IMR-90 (cell line): ENCODE results near the gene MMP8. TPM values are rescaled to one million over a fixed set of nuclear protein-coding genes. Genes with fewer than 3 reads are reported as not detected.

Experiments used
- ATAC-seq: fragments of 200-7000 bp; cut with Tn5 transposase; 2 replicates; pipeline ENCODE4 v1.9.1; 2020; ENCODE audit warnings: low read depth, mild to moderate bottlenecking, moderate library complexity
- BruUV-seq: library from RNA; stranded (reverse); fragments of 400-500 nt; replicated peaks from 2 replicates; lab custom pipeline; 2021; lab: Mats Ljungman, UMichigan
- CTCF ChIA-PET: fragments of 300-600 bp; formaldehyde crosslinking; extraction: SDS; loops from one replicate; lab custom pipeline; 2021; ENCODE audit warnings: antibody characterized with exemption; lab: Yijun Ruan, JAX
- POLR2A ChIA-PET: fragments of 300-600 bp; sonication (Branson Sonifier 250); formaldehyde crosslinking; loops from one replicate; lab custom pipeline; 2022; ENCODE audit warnings: antibody characterized with exemption; ENCODE audit not compliant: unreplicated experiment; lab: Charles Lee
- DNase-seq: peaks from one replicate; pipeline ENCODE4 v3.0.0; 2013
- H2AFZ ChIP-seq: replicated peaks from 2 replicates; pipeline ENCODE3; 2013; ENCODE audit warnings: low read length, mild to moderate bottlenecking; ENCODE audit not compliant: poor library complexity
- H2AK5ac ChIP-seq: 2 replicates; pipeline ENCODE4 v1.6.1; 2013; ENCODE audit warnings: low read depth, low read length, inconsistent platforms
- H2AK9ac ChIP-seq: replicated peaks from 2 replicates; pipeline ENCODE3; 2013; ENCODE audit warnings: mild to moderate bottlenecking, low read depth, low read length, moderate library complexity; ENCODE audit not compliant: poor library complexity
- H2BK120ac ChIP-seq: 2 replicates; pipeline ENCODE4 v1.6.1; 2013; ENCODE audit warnings: low read depth, low read length, inconsistent platforms
- H2BK15ac ChIP-seq: 3 replicates; pipeline ENCODE4 v1.6.1; 2013; ENCODE audit warnings: low read depth, low read length, inconsistent platforms
- H2BK20ac ChIP-seq: 2 replicates; pipeline ENCODE4 v1.6.1; 2013; ENCODE audit warnings: low read depth, mild to moderate bottlenecking, inconsistent platforms, low read length, moderate library complexity
- H2BK5ac ChIP-seq: 2 replicates; pipeline ENCODE4 v1.6.1; 2013; ENCODE audit warnings: mild to moderate bottlenecking, low read depth, low read length, inconsistent platforms; ENCODE audit not compliant: poor library complexity, severe bottlenecking
- H3K14ac ChIP-seq: replicated peaks from 2 replicates; pipeline ENCODE4 v1.6.1; 2013; ENCODE audit warnings: low read depth, low read length, inconsistent platforms
- H3K18ac ChIP-seq: 2 replicates; pipeline ENCODE4 v1.6.1; 2013; ENCODE audit warnings: low read depth, low read length, control low read depth
- H3K23ac ChIP-seq: 2 replicates; pipeline ENCODE4 v1.6.1; 2013; ENCODE audit warnings: low read depth, low read length, inconsistent platforms
- H3K27ac ChIP-seq: 2 replicates; pipeline ENCODE4 v1.5.1; 2013; ENCODE audit warnings: mild to moderate bottlenecking, control low read depth, low read length; ENCODE audit not compliant: insufficient read depth
- H3K27me3 ChIP-seq: 2 replicates; pipeline ENCODE4 v1.6.1; 2013; ENCODE audit warnings: low read length; ENCODE audit not compliant: control insufficient read depth, insufficient read depth
- H3K36me3 ChIP-seq: 2 replicates; pipeline ENCODE4 v1.6.1; 2013; ENCODE audit warnings: low read length, mixed read lengths; ENCODE audit not compliant: control insufficient read depth, insufficient read depth
- H3K4ac ChIP-seq: 2 replicates; pipeline ENCODE4 v1.6.1; 2013; ENCODE audit warnings: low read depth, low read length, inconsistent platforms
- H3K4me1 ChIP-seq: 2 replicates; pipeline ENCODE4 v1.6.1; 2013; ENCODE audit warnings: low read length, mixed read lengths; ENCODE audit not compliant: control insufficient read depth, insufficient read depth
- H3K4me2 ChIP-seq: 2 replicates; pipeline ENCODE4 v1.6.1; 2013; ENCODE audit warnings: low read depth, mild to moderate bottlenecking, control low read depth, low read length, moderate library complexity
- H3K4me3 ChIP-seq: 2 replicates; pipeline ENCODE4 v1.5.1; 2013; ENCODE audit warnings: low read depth, mild to moderate bottlenecking, control low read depth, low read length, moderate library complexity; ENCODE audit not compliant: insufficient read depth
- H3K56ac ChIP-seq: 2 replicates; pipeline ENCODE4 v1.6.1; 2013; ENCODE audit warnings: low read length, inconsistent platforms; ENCODE audit not compliant: insufficient read depth; ENCODE audit errors: extremely low read depth
- H3K79me1 ChIP-seq, 2 experiments: 2 replicates each; pipeline ENCODE4 v1.6.1; 2013; ENCODE audit warnings: low read length in 2 of 2, inconsistent platforms in 1 of 2, low read depth in 1 of 2
- H3K9ac ChIP-seq: 2 replicates; pipeline ENCODE4 v1.6.1; 2013; ENCODE audit warnings: low read depth, low read length, control low read depth
- H3K9me1 ChIP-seq: 2 replicates; pipeline ENCODE4 v1.6.1; 2013; ENCODE audit warnings: low read length, inconsistent platforms; ENCODE audit not compliant: insufficient read depth
- H3K9me3 ChIP-seq: 2 replicates; pipeline ENCODE4 v1.6.1; 2013; ENCODE audit warnings: low read length; ENCODE audit not compliant: control insufficient read depth, insufficient read depth
- H4K20me1 ChIP-seq: 2 replicates; pipeline ENCODE4 v1.6.1; 2013; ENCODE audit warnings: low read length, inconsistent platforms; ENCODE audit not compliant: insufficient read depth
- H4K5ac ChIP-seq: 2 replicates; pipeline ENCODE4 v1.6.1; 2013; ENCODE audit warnings: mild to moderate bottlenecking, low read depth, low read length, control low read depth
- H4K8ac ChIP-seq, 2 experiments: 2 replicates each; pipeline ENCODE4 v1.6.1; 2013; ENCODE audit warnings: low read depth in 2 of 2, low read length in 2 of 2, control low read depth in 1 of 2, inconsistent platforms in 1 of 2
- H4K91ac ChIP-seq: 2 replicates; pipeline ENCODE4 v1.6.1; 2013; ENCODE audit warnings: low read depth, low read length, inconsistent platforms; ENCODE audit not compliant: insufficient read depth
- CHD1 ChIP-seq: IDR thresholded peaks from 2 replicates; pipeline ENCODE4 v1.6.1; 2012; ENCODE audit warnings: low read depth, low read length, improper control_type of control experiment
- CTCF ChIP-seq: conservative IDR thresholded peaks from 2 replicates; pipeline ENCODE4 v1.5.1; 2012; ENCODE audit warnings: mild to moderate bottlenecking, low read depth, low read length, improper control_type of control experiment
- ELK1 ChIP-seq: fragments of 150-350 bp; IDR thresholded peaks from 2 replicates; pipeline ENCODE4 v1.6.1; 2016; ENCODE audit warnings: low read depth, mild to moderate bottlenecking, low read length, moderate library complexity, borderline replicate concordance
- FOS ChIP-seq: fragments of 150-350 bp; IDR thresholded peaks from 2 replicates; pipeline ENCODE4 v1.6.1; 2016; ENCODE audit warnings: low read depth, low read length
- MAZ ChIP-seq: IDR thresholded peaks from 2 replicates; pipeline ENCODE4 v1.6.1; 2012; ENCODE audit warnings: low read depth, mild to moderate bottlenecking, low read length, improper control_type of control experiment, moderate library complexity, borderline replicate concordance
- NFE2L2 ChIP-seq: fragments of 150-350 bp; IDR thresholded peaks from 2 replicates; pipeline ENCODE4 v1.6.1; 2016; ENCODE audit warnings: low read depth, mild to moderate bottlenecking, low read length
- POLR2A ChIP-seq: IDR thresholded peaks from 2 replicates; pipeline ENCODE4 v1.6.1; 2012; ENCODE audit warnings: mild to moderate bottlenecking, low read depth, low read length
- RAD21 ChIP-seq: IDR thresholded peaks from 2 replicates; pipeline ENCODE4 v1.6.1; 2012; ENCODE audit warnings: low read length, improper control_type of control experiment
- RCOR1 ChIP-seq: IDR thresholded peaks from 2 replicates; pipeline ENCODE4 v1.6.1; 2012; ENCODE audit warnings: mild to moderate bottlenecking, low read length, improper control_type of control experiment; ENCODE audit not compliant: insufficient replicate concordance
- RFX5 ChIP-seq: IDR thresholded peaks from 2 replicates; pipeline ENCODE4 v1.8.0; 2012; ENCODE audit warnings: low read depth, mild to moderate bottlenecking, low read length, moderate library complexity
- SMC3 ChIP-seq: fragments of 150-350 bp; IDR thresholded peaks from 2 replicates; pipeline ENCODE4 v1.6.1; 2016; ENCODE audit warnings: low read depth, mild to moderate bottlenecking, antibody characterized with exemption, low read length, moderate library complexity
- dilution Hi-C: fragments of 300-500 bp; cut with HindIII; formaldehyde crosslinking; loops from one replicate; pipeline ENCODE4 v1.14.3; 2018; ENCODE audit warnings: low sequenced_read_pairs; ENCODE audit not compliant: unreplicated experiment
- in situ Hi-C: fragments of 300-500 bp; cut with MboI; formaldehyde crosslinking; loops from 3 replicates; pipeline ENCODE4 v1.14.3; 2019; ENCODE audit warnings: low sequenced_read_pairs, inconsistent platforms, mixed read lengths
- intact Hi-C: fragments of 100-400 bp; cut with micrococcal nuclease; formaldehyde crosslinking; loops from 2 replicates; pipeline ENCODE4 v1.10.0; 2022
- polyA plus RNA-seq, 3 experiments: library from polyadenylated mRNA; depleted of rRNA; stranded (reverse); fragments of >200 nt; gene quantifications; 2 replicates each; pipeline ENCODE4 v1.2.3, GENCODE V29; 2012; ENCODE audit warnings: low replicate concordance in 1 of 3
- total RNA-seq: library from RNA; depleted of rRNA; stranded (reverse); fragments of >200 nt; gene quantifications from 2 replicates; pipeline ENCODE4 v1.2.3, GENCODE V29; 2012
- TF ChIP-seq, protein P1 (sequence below): fragments of 150-350 bp; IDR thresholded peaks from 2 replicates; pipeline ENCODE4 v1.6.1; 2017; ENCODE audit warnings: mild to moderate bottlenecking, antibody characterized with exemption, low read length, low read depth

The MMP8 gene
- total and polyA plus RNA-seq, 2 of the 4 experiments (the other 2 are of a cell fraction): 0.05 to 0.18 TPM

DNA sequence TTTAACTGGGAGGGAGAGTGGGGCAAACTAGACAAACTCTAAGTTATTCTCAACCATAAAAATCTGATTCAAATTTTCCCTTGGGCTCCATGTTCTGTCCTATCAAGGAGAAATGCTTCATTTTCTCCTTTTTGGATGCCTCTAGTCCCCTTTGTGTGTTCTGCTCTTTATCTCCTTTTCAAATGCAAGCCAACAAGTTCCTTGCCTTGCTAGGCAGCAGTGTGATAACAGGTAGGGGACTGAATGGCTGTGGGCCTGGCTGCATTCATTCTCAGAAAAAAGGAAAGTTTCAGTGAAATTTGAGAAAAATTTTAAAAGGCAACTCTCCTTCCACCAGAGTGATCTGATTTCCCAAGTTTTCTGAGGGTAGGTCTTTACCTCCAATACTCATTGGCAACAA is 26.9 kb upstream of the MMP8 start:
- intact Hi-C loops: no loop called here
- Histone ChIP-seq H3K18ac (no peak overlapping the region), H3K9me1 (no peaks in the 10 kb centered on the region), H2AK5ac (no peak overlapping the region), H2AFZ (no peak overlapping the region), H4K8ac (no peak overlapping the region), H3K79me1 (no peaks in the 10 kb centered on the region), H3K23ac (no peak overlapping the region), H3K4me1 (no peaks in the 10 kb centered on the region), H3K4me3 (no peak overlapping the region), H3K4ac (no peak overlapping the region), H3K14ac (no peak overlapping the region), H4K5ac (no peak overlapping the region), H3K9me3 (no peaks in the 10 kb centered on the region), H3K36me3 (no peaks in the 10 kb centered on the region), H2BK15ac (no peak overlapping the region), H2BK120ac (no peak overlapping the region), H3K56ac (no peak overlapping the region), H4K20me1 (no peaks in the 10 kb centered on the region), H3K27me3 (peaks cover 32% of the 10 kb centered on the region), H2BK20ac (no peak overlapping the region), H2AK9ac (no peak overlapping the region), H3K9ac (no peak overlapping the region), H4K91ac (no peak overlapping the region), H3K27ac (no peak overlapping the region), H2BK5ac (no peak overlapping the region), H3K4me2 (no peak overlapping the region)
- DNase-seq: no peak
- ATAC-seq: no peak
- POLR2A ChIA-PET: no interaction called here
- BruUV-seq: no TSS peak
- CTCF ChIA-PET: no interaction called here
- TF ChIP-seq, protein P1, sequence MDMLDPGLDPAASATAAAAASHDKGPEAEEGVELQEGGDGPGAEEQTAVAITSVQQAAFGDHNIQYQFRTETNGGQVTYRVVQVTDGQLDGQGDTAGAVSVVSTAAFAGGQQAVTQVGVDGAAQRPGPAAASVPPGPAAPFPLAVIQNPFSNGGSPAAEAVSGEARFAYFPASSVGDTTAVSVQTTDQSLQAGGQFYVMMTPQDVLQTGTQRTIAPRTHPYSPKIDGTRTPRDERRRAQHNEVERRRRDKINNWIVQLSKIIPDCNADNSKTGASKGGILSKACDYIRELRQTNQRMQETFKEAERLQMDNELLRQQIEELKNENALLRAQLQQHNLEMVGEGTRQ: no peak
- TF ChIP-seq CHD1 (no peak), POLR2A (no peak), MAZ (no peak), ELK1 (no peak), RAD21 (no peak), FOS (no peak), RFX5 (no peak), RCOR1 (no peak), SMC3 (no peak), CTCF (no peak), NFE2L2 (no peak)
- dilution Hi-C loops: no loop called here
- in situ Hi-C loops: no loop called here
